Measurements from ENCODE around the gene ARID3B. TPM values are rescaled to one million over a fixed set of nuclear protein-coding genes. Genes with fewer than 3 reads are reported as not detected.
"Not testable (repeated sequence)": the region's sequence is repeated elsewhere in the genome, so short reads cannot be mapped to it uniquely, and the experiment has no call there.

Gene ARID3B
- total RNA-seq, 1 donor from 2014 or later: 15.2 TPM

- H3K4me1 ChIP-seq: no peaks in the 10 kb centered on the region
- DNase-seq (ENCODE audit: extremely low spot score in 2 of 2): no peak
- no peaks in the 10 kb centered on the region for H3K9me3 ChIP-seq
- TF ChIP-seq POLR2AphosphoS5 (IDR thresholded peaks at IDR 0.05; ENCODE audit: insufficient read depth in 1 of 2, low read depth in 1 of 2): no peak
- no peak for TF ChIP-seq POLR2A (IDR thresholded peaks at IDR 0.05)
- no peak for TF ChIP-seq CTCF (IDR thresholded peaks at IDR 0.05)
- H3K27me3 ChIP-seq: no peaks in the 10 kb centered on the region
- peaks cover 0 to 84% of the 10 kb centered on the region in 2 donors for H3K36me3 ChIP-seq
- intact Hi-C loops (cut with DNase I): no loop called here
- H3K4me3 ChIP-seq: no peak overlapping the region
- H3K27ac ChIP-seq: no peak overlapping the region
These were observed 86.0 kb downstream of the ARID3B start for GRCh38 chr15:74626752-74627692.

GRCh38 chr15:74627766-74628165, 86.7 kb downstream of the ARID3B start:
- Histone ChIP-seq H3K4me1 (no peaks in the 10 kb centered on the region), H3K9me3 (no peaks in the 10 kb centered on the region), H3K27ac (no peak overlapping the region), H3K27me3 (no peaks in the 10 kb centered on the region), H3K4me3 (no peak overlapping the region), H3K36me3 (peaks cover 0 to 82% of the 10 kb centered on the region in 2 donors)
- no peak for DNase-seq (ENCODE audit: extremely low spot score in 2 of 2)
- TF ChIP-seq POLR2A (IDR thresholded peaks at IDR 0.05) (no peak), CTCF (IDR thresholded peaks at IDR 0.05) (no peak), POLR2AphosphoS5 (IDR thresholded peaks at IDR 0.05; ENCODE audit: insufficient read depth in 1 of 2, low read depth in 1 of 2) (no peak)
- intact Hi-C loops (cut with DNase I): no loop called here

- intact Hi-C loops (cut with DNase I): no loop called here
- Histone ChIP-seq H3K4me1 (no peaks in the 10 kb centered on the region), H3K4me3 (no peak overlapping the region), H3K36me3 (peaks cover 0 to 82% of the 10 kb centered on the region in 2 donors), H3K27me3 (no peaks in the 10 kb centered on the region), H3K27ac (no peak overlapping the region), H3K9me3 (no peaks in the 10 kb centered on the region)
- no peak for TF ChIP-seq POLR2AphosphoS5 (IDR thresholded peaks at IDR 0.05; ENCODE audit: insufficient read depth in 1 of 2, low read depth in 1 of 2)
- no peak for TF ChIP-seq POLR2A (IDR thresholded peaks at IDR 0.05)
- TF ChIP-seq CTCF (IDR thresholded peaks at IDR 0.05): no peak
- no peak for DNase-seq (ENCODE audit: extremely low spot score in 2 of 2)
These were observed 87.2 kb downstream of the ARID3B start for GRCh38 chr15:74628199-74628598.

GRCh38 chr15:74628949-74629348, 87.9 kb downstream of the ARID3B start:
- no peaks in the 10 kb centered on the region for H3K27me3 ChIP-seq
- no peak for DNase-seq (ENCODE audit: extremely low spot score in 2 of 2)
- H3K9me3 ChIP-seq: no peaks in the 10 kb centered on the region
- intact Hi-C loops (cut with DNase I): no loop called here
- H3K4me1 ChIP-seq: no peaks in the 10 kb centered on the region
- H3K4me3 ChIP-seq: no peak overlapping the region
- TF ChIP-seq POLR2AphosphoS5 (IDR thresholded peaks at IDR 0.05; ENCODE audit: insufficient read depth in 1 of 2, low read depth in 1 of 2): no peak
- no peak for TF ChIP-seq POLR2A (IDR thresholded peaks at IDR 0.05)
- no peak for TF ChIP-seq CTCF (IDR thresholded peaks at IDR 0.05)
- H3K36me3 ChIP-seq: peaks cover 0 to 80% of the 10 kb centered on the region in 2 donors
- no peak overlapping the region for H3K27ac ChIP-seq

- H3K27me3 ChIP-seq; H3K4me3 ChIP-seq; H3K9me3 ChIP-seq; DNase-seq (ENCODE audit: extremely low spot score in 2 of 2); H3K4me1 ChIP-seq; H3K27ac ChIP-seq: not testable (repeated sequence)
- intact Hi-C loops (cut with DNase I): loop anchor here (5.0 kb wide), 1 partner anchor 138 kb away; no protein-coding TSS in a partner anchor
- peaks cover 0 to 76% of the 10 kb centered on the region in 2 donors for H3K36me3 ChIP-seq
These were observed 88.7 kb downstream of the ARID3B start for GRCh38 chr15:74629696-74630095.

All from vagina (tissue), 2 donors.